ENCODE data around the gene TULP4. TPM values are rescaled to one million over a fixed set of nuclear protein-coding genes. Genes with fewer than 3 reads are reported as not detected.

TULP4 gene
- total and polyA plus RNA-seq, 7 donors = 2.4 to 142 (median 98.7) TPM

- H3K4me3 ChIP-seq = no peak overlapping the region
- H3K27me3 ChIP-seq = no peaks in the 10 kb centered on the region
- no peaks in the 10 kb centered on the region for H3K9me3 ChIP-seq
- H3K36me3 ChIP-seq = no peaks in the 10 kb centered on the region
- TF ChIP-seq, protein P1, sequence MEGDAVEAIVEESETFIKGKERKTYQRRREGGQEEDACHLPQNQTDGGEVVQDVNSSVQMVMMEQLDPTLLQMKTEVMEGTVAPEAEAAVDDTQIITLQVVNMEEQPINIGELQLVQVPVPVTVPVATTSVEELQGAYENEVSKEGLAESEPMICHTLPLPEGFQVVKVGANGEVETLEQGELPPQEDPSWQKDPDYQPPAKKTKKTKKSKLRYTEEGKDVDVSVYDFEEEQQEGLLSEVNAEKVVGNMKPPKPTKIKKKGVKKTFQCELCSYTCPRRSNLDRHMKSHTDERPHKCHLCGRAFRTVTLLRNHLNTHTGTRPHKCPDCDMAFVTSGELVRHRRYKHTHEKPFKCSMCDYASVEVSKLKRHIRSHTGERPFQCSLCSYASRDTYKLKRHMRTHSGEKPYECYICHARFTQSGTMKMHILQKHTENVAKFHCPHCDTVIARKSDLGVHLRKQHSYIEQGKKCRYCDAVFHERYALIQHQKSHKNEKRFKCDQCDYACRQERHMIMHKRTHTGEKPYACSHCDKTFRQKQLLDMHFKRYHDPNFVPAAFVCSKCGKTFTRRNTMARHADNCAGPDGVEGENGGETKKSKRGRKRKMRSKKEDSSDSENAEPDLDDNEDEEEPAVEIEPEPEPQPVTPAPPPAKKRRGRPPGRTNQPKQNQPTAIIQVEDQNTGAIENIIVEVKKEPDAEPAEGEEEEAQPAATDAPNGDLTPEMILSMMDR (IDR thresholded peaks at IDR 0.05) = no peak
- no peak for TF ChIP-seq POLR2AphosphoS5 (IDR thresholded peaks at IDR 0.05)
- TF ChIP-seq POLR2A (IDR thresholded peaks at IDR 0.05) = no peak
- no peak for TF ChIP-seq EP300 (IDR thresholded peaks at IDR 0.05)
- 96 to 99% methylated on average over 1 of the region's 1 CpG for WGBS, 2 donors
- no peak overlapping the region for H3K27ac ChIP-seq
- DNase-seq = no peak
- no peaks in the 10 kb centered on the region for H3K4me1 ChIP-seq
- intact Hi-C loops (cut with DNase I) = no loop called here
These were observed 70.8 kb downstream of the TULP4 start for GRCh38 chr6:158383057-158383456.

- no peak overlapping the region for H3K27ac ChIP-seq
- intact Hi-C loops (cut with DNase I) = no loop called here
- H3K4me1 ChIP-seq = no peaks in the 10 kb centered on the region
- H3K27me3 ChIP-seq = no peaks in the 10 kb centered on the region
- H3K4me3 ChIP-seq = no peak overlapping the region
- no peaks in the 10 kb centered on the region for H3K9me3 ChIP-seq
- WGBS, 2 donors = 97 to 98% methylated on average over 3 of the region's 3 CpGs
- no peaks in the 10 kb centered on the region for H3K36me3 ChIP-seq
- no peak for DNase-seq
- TF ChIP-seq POLR2A (IDR thresholded peaks at IDR 0.05) = no peak
- no peak for TF ChIP-seq EP300 (IDR thresholded peaks at IDR 0.05)
- TF ChIP-seq, protein P1 (IDR thresholded peaks at IDR 0.05) = no peak
- no peak for TF ChIP-seq POLR2AphosphoS5 (IDR thresholded peaks at IDR 0.05)
These were observed 71.3 kb downstream of the TULP4 start for GRCh38 chr6:158383542-158383941.

- no peaks in the 10 kb centered on the region for H3K36me3 ChIP-seq
- 96 to 97% methylated on average over 7 of the region's 7 CpGs for WGBS, 2 donors
- no peaks in the 10 kb centered on the region for H3K27me3 ChIP-seq
- H3K4me1 ChIP-seq = no peaks in the 10 kb centered on the region
- intact Hi-C loops (cut with DNase I) = no loop called here
- no peaks in the 10 kb centered on the region for H3K9me3 ChIP-seq
- no peak for TF ChIP-seq EP300 (IDR thresholded peaks at IDR 0.05)
- TF ChIP-seq, protein P1 (IDR thresholded peaks at IDR 0.05) = no peak
- no peak for TF ChIP-seq POLR2AphosphoS5 (IDR thresholded peaks at IDR 0.05)
- TF ChIP-seq POLR2A (IDR thresholded peaks at IDR 0.05) = no peak
- no peak overlapping the region for H3K4me3 ChIP-seq
- no peak overlapping the region for H3K27ac ChIP-seq
- DNase-seq = no peak
These were observed 72.4 kb downstream of the TULP4 start for GRCh38 chr6:158384671-158385110.

DNA sequence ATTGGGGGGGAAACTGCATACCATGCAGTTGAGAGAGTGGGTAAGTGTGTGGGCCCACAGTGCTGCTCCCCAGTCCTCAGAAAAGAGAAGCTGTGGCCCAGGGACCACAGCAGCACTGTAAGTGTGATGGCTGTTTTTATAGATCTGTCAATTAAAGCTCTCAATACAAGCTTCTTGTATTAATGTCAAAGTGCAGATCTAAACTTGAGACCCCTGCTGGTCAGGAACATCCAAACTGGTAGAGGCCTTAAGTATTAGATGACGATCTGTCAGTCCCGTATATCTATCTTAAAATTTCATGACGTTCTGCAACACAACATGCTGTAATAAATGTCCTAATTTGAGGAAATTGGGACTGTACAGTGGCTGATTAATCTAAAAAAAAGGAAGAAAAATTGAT, 74.8 kb downstream of the TULP4 start:
- TF ChIP-seq POLR2AphosphoS5 (IDR thresholded peaks at IDR 0.05) = no peak
- TF ChIP-seq POLR2A (IDR thresholded peaks at IDR 0.05) = no peak
- TF ChIP-seq EP300 (IDR thresholded peaks at IDR 0.05) = no peak
- TF ChIP-seq, protein P1 (IDR thresholded peaks at IDR 0.05) = no peak
- intact Hi-C loops (cut with DNase I) = no loop called here
- Histone ChIP-seq H3K9me3 (no peaks in the 10 kb centered on the region), H3K27me3 (no peaks in the 10 kb centered on the region), H3K36me3 (no peaks in the 10 kb centered on the region), H3K4me3 (no peak overlapping the region), H3K27ac (no peak overlapping the region), H3K4me1 (no peaks in the 10 kb centered on the region)
- WGBS, 2 donors = 86 to 87% methylated on average over 3 of the region's 3 CpGs
- no peak for DNase-seq

DNA sequence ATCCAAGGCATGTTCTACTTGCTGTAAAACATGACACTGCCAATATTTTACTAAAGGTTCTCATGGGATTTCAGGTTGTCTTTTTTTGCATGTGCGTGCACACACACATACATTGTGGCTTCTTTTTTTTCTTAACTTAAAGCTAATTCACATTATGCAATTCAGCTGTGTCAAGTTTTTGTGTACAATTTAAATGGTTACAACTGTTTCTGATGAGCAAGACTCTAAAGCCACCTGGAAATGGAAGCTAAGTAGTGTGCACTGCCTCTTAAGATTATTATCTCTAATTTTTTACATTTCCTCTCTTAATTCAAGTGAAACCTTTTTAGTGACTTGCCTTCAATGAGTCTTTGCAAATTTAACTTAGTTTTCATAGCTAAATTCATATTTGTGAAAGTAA, 75.3 kb downstream of the TULP4 start:
- intact Hi-C loops (cut with DNase I) = no loop called here
- DNase-seq = no peak
- Histone ChIP-seq H3K27ac (no peak overlapping the region), H3K4me3 (no peak overlapping the region), H3K27me3 (no peaks in the 10 kb centered on the region), H3K36me3 (no peaks in the 10 kb centered on the region), H3K9me3 (no peaks in the 10 kb centered on the region), H3K4me1 (no peaks in the 10 kb centered on the region)
- 94 to 97% methylated on average over 1 of the region's 1 CpG for WGBS, 2 donors
- TF ChIP-seq EP300 (IDR thresholded peaks at IDR 0.05) = no peak
- no peak for TF ChIP-seq POLR2AphosphoS5 (IDR thresholded peaks at IDR 0.05)
- no peak for TF ChIP-seq POLR2A (IDR thresholded peaks at IDR 0.05)
- TF ChIP-seq, protein P1 (IDR thresholded peaks at IDR 0.05) = no peak

All from sigmoid colon (tissue), 7 donors.